Activated CD4-positive, alpha-beta T cell treated with anti-CD3 and anti-CD28 coated beads, Interleukin-10, Interleukin-2, amounts not matched to agents 100 ng/mL and 50 ng/mL, durations not matched to agents 16 hours and 8 hours (primary cell): Measurements from ENCODE around the gene DISP3.

Experiments
- DNase-seq: peaks from one replicate; pipeline ENCODE4 v3.0.0-alpha.2; 2020

Gene DISP3

DNA sequence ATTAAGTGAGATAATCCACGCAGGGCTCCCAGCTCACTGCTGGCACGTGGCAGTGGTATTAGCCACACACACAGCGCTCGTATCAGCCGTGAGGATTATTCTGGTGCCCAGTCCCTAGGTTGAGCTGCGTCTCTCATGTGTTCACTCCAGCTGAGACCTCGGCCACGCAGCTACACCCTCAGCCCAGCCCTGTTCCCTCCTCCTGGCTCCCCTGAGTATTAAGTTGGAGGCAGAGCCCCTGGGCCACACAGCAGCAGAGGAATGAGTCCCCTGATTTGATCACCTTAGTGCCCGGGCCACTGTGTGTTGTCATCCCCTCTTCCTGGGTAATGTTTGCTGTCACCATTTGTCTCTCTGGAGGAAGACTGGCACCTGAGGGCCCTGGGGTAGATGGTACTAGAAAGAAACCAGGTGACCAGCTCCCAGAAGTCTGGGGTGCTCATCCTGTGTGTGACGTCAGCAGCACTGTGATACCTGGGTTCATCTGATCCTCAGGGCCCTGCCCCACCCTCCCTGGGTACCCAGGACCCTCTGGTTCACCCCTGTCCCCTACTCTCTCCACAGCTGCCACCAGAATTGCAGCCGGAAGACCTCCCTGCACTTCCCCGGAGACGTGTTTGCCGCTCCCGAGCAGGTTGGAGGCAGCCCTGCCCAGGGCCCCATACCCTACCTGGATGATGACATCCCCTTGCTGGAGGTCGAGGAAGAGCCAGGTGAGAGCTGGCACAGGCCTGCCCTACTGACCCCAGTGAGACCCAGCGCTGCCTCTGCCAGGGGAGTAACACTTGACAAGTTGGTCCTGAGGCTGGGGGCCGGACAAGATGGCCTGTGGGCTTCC lies 40.1 kb downstream of the DISP3 start:
- no peak for DNase-seq

DNA sequence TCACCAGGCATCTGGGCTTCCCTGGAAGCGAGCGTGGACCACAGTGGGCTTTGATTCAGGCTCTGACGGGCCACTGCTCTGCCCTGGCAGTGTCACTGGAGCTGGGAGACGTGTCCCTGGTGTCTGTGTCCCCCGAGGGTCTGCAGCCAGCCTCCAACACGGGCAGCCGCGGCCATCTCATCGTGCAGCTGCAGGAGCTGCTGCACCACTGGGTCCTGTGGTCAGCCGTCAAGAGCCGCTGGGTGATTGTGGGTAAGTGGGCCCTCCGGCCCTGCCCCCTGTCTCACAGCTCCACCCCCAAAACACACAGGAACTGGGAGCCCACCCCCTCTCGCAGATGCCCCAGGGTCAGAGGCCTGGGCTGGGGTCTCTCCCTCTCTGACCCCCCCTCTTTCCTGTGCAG lies 40.7 kb downstream of the DISP3 start:
- DNase-seq: no peak

DNA sequence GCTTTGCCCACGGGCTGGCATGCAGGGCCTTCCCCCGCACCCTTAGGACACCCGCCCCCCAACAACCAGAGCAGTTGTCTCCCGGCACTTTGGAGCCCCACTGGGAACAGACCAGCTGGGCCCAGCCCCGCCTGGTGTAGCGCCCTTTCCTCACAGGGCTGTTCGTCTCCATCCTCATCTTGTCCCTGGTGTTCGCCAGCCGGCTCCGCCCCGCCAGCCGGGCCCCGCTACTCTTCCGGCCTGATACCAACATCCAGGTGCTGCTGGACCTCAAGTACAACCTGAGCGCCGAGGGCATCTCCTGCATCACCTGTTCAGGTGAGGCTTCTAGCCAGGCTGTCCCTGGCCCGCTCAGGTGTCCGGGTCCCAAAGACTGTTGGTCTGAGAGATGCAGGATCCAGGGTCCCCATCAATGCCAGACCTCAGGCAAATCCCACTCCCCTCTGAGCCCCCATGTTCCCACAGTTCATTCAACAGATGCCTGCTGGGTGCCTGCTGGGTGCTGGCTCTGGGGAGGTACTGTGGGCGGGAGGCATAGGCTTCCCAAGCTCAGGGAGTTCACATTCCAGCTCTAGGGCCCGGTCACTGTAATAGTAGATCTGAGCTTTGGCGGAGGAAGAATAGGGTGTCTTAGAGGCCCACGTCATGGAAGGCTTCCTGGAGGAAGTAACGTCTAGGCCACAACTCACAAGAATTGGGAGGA lies 41.7 kb downstream of the DISP3 start:
- DNase-seq: no peak

DNA sequence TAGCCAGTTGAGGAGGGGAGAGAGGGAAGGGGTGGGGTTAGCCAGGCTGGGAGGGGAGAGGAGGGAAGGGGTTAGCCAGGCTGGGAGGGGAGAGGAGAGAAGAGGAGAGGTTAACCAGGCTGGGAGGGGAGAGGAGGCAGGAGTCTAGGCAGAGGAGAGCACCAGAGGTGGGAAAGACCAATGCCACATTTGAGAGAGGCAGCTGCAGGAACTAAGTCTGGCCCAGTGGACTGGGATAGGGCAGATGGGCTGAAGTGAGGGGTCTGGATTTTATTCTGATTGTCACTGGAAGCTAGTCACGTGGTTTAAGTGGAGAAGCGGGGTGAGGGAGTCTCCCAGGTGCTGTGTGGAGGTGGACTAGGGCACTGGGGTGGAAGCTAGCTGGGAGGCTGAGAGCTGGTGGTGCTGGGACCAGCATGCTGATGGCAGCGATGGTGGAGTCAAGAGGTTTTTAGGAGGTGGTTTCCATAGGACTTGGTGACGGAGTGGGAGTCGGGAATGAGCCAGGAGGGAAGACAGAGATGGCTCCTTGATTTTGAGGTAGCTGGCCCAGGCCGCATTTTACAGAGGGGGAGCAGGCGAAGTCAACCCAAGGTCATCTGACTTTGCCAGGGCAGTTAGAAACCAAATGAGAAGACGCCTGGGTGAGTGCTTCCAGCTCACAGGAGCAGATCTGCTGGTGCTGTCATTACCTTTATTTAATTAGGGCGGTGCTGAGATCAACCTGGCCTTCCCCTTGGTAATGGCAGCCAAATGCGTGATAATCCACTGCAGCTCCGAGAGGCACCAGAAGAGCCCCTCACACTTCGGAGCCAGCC lies 42.8 kb downstream of the DISP3 start:
- no peak for DNase-seq

DNA sequence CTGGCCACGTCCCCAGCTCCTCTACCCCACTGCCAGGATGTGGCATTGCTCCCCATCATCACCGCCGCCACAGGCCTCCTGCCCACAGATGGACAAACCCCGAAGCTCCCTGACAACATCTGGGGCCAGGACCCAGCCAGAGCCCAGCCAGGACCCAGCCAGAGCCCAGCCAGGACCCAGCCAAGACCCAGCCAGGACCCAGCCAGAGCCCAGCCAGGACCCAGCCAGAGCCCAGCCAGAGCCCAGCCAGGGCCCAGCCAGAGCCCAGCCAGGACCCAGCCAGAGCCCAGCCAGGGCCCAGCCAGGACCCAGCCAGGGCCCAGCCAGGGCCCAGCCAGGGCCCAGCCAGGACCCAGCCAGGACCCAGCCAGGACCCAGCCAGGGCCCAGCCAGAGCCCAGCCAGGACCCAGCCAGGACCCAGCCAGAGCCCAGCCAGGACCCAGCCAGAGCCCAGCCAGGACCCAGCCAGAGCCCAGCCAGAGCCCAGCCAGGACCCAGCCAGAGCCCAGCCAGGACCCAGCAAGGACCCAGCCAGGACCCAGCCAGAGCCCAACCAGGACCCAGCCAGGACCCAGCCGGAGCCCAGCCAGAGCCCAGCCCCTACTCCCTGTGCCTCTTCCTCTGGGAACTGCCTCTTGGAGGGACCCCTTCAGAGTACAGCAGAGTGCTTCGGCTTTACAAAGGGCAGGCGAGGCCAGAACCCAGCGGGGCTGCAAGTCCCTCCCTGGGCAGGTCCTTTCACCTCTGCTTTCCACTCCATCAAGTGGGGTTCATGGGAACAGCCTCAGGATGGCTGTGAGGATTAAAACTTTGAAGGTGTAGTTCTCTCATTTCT lies 43.7 kb downstream of the DISP3 start:
- DNase-seq: no peak

DNA sequence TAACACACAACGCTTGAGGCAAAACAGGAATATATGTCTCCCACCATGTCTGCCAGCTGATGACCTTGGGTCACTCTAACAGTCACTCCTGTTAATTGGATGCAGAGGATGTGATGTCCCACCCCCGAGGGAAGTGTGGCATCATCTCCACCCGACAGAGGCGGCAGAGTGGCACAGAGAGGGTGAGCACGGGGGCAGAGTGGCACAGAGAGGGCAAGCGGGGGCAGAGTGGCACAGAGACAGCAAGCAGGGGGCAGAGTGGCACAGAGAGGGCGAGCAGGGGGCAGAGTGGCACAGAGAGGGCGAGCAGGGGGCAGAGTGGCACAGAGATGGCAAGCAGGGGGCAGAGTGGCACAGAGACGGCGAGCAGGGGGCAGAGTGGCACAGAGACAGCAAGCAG lies 44.3 kb downstream of the DISP3 start:
- no peak for DNase-seq

DNA sequence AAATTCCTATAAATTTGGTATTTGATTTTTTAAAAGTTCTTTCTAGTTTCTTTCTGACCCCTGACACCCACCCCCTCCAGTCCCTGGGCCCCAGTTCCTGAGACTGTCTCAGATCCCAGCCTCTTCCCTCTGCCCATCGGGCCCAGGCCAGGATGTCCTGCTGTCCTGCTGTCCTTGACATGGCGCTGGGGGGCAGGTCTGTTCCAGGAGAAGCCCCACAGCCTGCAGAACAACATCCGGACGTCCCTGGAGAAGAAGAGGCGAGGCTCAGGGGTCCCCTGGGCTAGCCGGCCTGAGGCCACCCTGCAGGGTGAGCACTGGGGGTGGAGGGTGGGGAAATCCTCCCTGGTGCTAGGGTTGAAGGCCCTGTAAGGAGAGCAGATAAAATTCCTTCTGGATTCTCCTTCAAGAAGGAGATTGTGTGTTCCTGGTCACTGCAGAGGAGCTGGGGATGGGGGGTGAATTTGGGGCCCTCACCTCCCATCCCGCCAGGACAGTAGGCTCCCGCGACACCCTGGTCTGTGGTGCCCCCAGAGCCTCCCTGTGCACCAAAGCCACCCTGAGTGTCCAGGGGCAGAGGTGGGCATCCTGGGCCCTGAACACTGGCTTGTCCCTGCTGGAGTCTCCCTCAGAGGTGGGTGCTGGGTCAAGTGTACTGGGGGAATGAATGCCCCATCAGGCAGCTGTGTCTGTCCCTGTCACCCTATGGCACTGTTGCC lies 45.0 kb downstream of the DISP3 start:
- no peak for DNase-seq

DNA sequence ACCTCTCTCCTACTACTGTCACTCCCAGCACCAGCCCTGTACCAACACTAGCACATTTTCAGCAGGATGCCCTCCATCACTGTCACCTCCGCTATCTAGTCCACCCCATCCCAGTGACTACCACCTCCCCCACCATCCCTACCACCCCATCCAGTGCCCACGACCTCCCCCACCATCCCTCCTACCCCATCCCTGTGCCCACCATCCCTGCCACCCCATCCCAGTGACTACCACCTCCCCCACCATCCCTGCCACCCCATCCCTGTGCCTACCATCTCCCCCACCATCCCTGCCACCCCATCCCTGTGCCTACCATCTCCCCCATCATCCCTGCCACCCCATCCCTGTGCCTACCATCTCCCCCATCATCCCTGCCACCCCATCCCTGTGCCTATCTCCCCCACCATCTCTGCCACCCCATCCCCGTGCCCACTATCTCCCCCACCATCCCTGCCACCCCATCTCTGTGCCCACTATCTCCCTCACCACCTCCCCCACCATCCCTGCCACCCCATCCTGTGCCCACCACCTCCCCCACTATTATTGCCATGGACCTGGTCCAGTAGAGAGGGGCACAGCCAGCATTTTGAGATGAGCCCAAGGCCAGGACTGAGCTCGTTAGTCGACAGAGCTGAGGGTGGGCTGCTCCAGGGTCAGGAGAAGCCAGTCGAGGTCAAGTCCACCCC lies 45.7 kb downstream of the DISP3 start:
- no peak for DNase-seq

DNA sequence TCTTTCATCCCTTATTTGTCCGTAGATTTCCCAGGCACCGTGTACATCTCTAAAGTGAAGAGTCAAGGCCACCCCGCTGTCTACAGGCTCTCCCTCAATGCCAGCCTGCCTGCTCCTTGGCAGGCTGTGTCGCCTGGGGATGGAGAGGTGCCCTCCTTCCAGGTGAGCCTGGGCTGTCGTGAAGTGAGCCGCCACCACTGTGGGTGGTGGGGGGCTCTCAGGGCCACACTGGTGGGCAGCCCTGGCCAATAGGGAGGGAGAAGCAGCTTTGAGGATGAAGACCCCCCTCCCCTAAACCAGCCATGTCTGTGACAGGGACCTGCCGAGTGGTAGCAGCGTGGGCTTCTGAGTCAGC lies 46.2 kb downstream of the DISP3 start:
- no peak for DNase-seq

DNA sequence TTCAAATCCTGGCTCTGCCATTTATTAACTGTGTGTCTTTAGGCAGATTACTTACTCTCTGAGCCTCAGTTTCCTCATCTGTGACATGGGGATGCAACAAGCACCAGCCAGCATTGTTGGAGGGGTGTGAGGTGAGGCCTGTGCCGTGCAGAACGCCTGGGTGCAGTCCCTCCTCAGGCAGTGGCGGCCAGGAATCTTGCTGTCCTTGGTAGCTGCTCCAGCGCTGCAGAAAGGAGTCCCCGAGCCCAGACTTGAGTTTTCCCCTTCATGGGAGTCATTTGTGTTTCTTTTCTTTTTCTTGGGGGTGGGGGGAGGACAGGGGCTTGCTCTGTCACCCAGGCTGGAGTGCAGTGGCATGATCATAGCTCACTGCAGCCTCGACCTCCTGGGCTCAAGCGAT lies 46.6 kb downstream of the DISP3 start:
- no peak for DNase-seq

DNA sequence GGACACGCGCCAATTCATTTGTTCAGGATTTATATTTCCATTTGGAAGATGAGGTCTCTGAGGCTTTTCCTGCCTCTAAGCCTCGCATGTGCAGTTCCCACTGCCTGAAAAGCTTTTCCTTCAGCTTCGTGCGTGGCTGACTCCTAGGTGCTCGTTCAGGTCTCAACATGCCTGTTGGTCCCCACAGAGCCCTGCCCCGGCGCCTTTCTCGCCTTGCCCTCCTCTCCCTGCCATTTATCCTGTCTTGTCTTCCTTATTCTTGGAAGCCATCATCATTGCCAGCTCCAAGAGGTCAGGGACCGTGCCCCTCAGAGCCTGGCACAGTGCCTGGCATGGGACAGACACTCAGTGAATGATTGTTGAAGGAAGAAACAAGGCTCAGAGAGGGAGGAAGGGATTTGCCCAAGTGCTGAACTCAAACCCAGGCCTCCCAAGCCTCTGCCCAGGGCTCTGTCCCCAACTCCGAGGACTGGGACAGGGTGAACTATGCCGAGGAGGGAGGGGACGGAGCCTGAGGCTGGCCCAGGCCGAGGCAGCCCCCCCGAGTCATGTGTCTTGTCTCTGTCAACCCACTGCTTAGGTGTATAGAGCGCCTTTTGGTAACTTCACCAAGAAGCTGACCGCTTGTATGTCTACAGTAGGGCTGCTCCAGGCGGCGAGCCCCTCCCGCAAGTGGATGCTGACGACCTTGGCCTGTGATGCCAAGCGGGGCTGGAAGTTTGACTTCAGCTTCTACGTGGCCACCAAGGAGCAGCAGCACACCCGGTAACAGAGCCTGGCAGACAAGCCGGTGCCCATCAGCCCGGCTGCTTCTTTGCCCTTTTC lies 47.3 kb downstream of the DISP3 start:
- no peak for DNase-seq

DNA sequence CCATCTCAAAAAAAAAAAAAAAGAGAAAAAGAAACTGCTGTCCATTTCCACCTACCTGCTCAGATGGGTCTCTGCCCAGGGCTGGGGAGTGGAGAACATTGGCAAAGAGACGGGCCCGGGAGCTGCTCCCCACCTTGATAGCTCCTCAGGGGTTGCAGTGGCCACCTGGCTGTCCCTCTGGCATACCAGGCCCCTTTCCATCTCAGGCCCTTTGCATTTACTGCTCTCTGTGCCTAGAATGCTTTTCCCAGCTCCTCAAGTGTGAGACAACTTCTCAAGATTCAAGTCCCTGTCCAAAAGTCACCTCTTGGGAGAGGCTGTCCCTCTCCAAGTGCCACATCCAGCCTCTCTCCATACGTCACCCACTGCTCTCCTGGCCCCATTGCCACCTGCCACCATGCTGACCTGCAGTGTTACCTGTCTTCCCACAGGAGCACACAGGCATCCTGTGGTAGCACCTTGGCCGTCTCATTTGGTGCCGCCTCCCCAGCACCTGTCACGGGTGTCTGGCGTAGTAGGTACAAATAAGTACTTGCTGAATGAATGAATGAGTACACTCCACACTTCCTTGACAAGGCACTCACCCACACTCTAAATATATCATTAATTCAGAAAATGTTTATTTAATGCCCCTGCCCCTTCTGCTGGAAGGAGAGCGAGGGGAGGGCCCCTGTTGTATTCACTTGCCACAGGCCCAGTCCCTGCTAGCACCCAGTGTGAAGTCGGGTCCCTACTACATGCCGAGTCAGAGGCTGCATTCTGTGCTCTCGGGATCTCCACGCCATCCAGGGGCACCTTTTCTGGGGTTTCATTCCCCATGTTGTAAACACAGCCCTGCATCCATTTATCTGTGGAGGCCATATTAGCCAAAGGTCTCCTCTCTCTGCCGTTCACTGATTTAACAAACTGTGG lies 48.8 kb downstream of the DISP3 start:
- no peak for DNase-seq

DNA sequence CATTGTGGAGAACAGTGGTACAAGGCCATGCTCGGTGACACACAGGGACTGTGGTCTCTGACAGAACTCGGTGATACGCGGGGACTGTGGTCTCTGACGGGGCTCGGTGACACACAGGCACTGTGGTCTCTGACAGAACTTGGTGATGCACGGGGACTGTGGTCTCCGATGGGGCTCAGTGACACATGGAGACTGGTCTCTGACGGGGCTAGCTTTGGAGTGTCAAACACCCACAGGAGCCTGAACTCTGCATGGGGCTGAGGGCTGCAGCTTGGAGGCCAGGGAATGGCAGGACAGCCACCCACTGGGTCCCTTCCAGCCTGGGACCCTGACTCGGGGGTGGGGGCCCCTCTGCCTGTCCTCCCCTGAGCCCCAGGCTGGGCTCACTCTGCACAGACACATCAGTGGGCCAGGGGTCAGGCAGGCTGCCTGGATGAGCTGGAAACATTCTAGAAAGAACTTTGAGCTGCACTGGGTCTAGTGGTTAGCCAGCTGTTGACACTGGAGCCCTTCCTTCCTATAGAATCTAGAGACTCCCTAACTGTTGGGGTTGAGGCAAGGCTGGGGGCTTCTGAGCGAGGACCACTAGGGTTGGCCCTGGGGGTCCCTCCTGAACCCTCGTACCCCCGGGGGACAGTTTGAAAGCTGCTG lies 49.8 kb downstream of the DISP3 start:
- no peak for DNase-seq

DNA sequence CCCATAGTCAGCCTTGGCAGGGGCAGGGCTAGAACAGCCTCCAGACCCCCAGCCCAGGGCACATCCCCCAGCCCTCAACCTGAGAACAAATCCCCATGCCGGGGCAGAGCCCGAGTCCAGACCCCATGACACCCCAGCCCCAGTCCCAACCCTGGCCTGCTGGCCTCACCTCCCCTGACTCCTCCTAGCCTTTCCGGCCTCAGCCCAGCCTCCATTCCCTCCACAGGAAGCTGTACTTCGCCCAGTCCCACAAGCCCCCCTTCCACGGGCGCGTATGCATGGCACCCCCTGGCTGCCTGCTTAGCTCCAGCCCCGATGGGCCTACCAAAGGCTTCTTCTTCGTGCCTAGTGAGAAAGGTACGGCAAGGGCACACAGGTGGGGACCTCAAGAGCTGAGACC lies 50.4 kb downstream of the DISP3 start:
- no peak for DNase-seq

DNA sequence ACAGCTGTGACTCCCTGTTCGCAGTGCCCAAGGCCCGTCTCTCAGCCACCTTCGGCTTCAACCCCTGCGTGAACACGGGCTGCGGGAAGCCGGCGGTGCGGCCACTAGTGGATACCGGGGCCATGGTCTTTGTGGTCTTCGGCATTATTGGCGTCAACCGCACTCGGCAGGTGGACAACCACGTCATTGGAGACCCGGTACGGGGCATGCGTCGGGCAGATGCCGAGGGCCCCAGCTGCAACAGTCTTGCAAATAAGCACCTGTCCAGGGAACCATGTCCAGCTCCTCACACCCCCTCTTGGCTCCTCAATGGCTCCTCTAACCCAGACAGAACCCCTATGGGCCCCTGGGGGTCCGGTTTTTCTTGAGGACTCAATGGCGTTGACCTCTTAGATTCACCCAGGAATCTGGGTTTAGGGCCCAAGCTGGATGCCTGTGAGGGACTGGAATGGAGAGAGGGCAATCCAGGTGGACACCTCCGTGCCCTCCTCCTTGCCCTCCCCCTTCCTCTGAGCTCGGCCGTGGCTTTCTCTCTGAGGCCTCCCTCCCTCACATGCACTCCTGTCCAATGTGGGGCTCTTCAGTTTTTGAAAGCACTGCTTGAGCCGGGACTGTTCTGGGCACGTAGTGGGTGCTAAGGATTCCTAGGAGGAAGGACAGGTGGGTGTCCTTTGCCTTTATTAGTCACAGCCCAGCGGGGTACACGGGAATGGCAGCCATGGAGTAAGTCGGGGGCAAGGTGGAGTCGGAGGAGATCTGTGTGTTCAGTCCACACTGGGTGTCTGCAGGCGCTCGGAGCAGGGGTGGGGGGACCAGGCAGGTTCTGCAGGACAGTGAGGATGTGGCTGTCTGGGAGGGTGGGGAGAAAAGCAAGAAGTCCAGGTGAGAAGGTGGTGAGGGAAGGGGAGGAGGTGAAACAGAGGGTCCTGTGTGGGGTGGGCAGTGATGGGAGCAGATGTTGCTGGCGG lies 51.1 kb downstream of the DISP3 start:
- DNase-seq: no peak

DNA sequence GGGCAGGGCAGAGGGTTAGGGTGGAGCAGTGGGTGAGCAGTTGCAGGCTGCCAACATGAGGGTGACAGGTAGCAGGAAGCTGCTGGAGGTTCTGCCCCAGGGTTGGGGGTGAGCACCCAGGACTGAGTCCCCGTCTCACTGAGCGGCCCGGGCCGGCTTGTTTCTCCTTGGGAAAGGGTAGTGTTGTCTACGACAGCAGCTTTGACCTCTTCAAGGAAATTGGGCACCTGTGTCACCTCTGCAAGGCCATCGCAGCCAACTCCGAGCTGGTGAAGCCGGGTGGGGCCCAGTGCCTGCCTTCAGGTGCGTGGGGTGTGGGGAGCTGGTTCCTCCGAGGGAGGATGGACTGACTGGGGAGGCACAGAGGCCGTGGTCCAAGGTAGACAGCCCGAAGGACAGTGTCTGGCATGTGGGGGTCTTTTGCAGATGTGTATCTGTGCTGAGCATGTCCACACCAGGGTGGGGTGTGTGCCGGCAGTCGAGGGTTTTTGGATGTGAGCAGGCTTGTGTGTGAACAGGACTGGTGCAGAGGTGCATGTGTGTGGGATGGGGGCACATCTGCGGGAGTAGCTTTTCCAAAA lies 51.9 kb downstream of the DISP3 start:
- no peak for DNase-seq

DNA sequence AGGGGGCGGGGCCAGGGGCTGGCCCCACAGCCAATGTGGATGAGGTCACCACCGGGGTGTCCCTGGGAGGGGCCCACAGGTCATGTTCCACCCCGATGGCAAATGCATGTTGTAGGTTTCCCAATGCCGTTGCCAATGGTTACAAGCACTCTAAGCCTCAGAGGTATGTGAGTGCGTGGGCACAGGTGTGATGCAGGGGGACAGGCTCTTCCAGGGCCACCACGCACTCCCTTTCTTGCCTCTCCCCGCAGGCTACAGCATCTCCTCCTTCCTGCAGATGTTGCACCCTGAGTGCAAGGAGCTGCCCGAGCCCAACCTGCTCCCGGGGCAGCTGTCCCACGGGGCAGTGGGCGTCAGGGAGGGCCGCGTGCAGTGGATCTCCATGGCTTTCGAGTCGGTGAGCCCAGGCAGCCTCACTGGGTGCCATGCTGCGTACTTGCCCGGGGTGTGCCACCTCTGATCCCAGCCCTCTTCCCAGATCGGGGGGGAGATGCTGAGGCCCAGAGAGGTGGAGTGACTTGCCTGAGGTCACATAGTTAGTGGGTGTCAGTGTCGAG lies 52.4 kb downstream of the DISP3 start:
- DNase-seq: no peak
